GM12865 (cell line): ENCODE results near the gene NQO2.
A peak's percentile ranks its signal among the peaks of the same experiment; 100 is the strongest.
"Not testable (repeated sequence)": the region's sequence is repeated elsewhere in the genome, so short reads cannot be mapped to it uniquely, and the experiment has no call there.

Source experiments
- DNase-seq: peaks from one replicate; pipeline ENCODE4 v3.0.0; 2010; ENCODE audit warnings: low read depth
- H3K4me3 ChIP-seq: 2 replicates; pipeline ENCODE4 v1.5.1; 2011; ENCODE audit warnings: mild to moderate bottlenecking, low read depth, low read length, control low read depth
- CTCF ChIP-seq: IDR thresholded peaks from 2 replicates; pipeline ENCODE4 v1.5.1; 2011; ENCODE audit warnings: low read length, control low read depth, low read depth, inconsistent platforms; ENCODE audit not compliant: insufficient read depth; ENCODE audit errors: missing control alignments

Gene NQO2

GRCh38 chr6:3022765-3023662 lies 23.3 kb downstream of the NQO2 start:
- no peak for TF ChIP-seq CTCF
- peak; percentile 35 for DNase-seq
- H3K4me3 ChIP-seq = peak overlapping the region; percentile 66

GRCh38 chr6:3023663-3024483 lies 24.2 kb downstream of the NQO2 start:
- H3K4me3 ChIP-seq = peak overlapping the region; percentile 66
- peak; percentile 93 for DNase-seq
- no peak for TF ChIP-seq CTCF

GRCh38 chr6:3026791-3027626 lies 27.3 kb downstream of the NQO2 start:
- DNase-seq = peak; percentile 91
- peak overlapping the region; percentile 39 for H3K4me3 ChIP-seq
- TF ChIP-seq CTCF = no peak

- not testable (repeated sequence) for H3K4me3 ChIP-seq, DNase-seq
Measured at GRCh38 chr6:3028156-3028555, 28.5 kb downstream of the NQO2 start.

GRCh38 chr6:3031857-3032640 lies 32.4 kb downstream of the NQO2 start:
- H3K4me3 ChIP-seq = no peak overlapping the region

GRCh38 chr6:3032986-3033385 lies 33.3 kb downstream of the NQO2 start:
- DNase-seq = no peak
- H3K4me3 ChIP-seq = no peak overlapping the region
- no peak for TF ChIP-seq CTCF

More at GRCh38 chr6:3031857-3032640, 32.4 kb downstream of the NQO2 start:
- no peak for TF ChIP-seq CTCF
- DNase-seq = peak; percentile 25
